Testis (tissue), 3 donors: ENCODE results near the gene FCF1. TPM values are rescaled to one million over a fixed set of nuclear protein-coding genes. Genes with fewer than 3 reads are reported as not detected.

Source experiments
- DNase-seq: peaks from one replicate; pipeline ENCODE4 v3.0.0-alpha.2; 2019
- H3K27ac ChIP-seq, 2 donors: fragments of 200-600 bp; sonication (generic); one replicate each; pipeline ENCODE4 v1.5.1; 2019
- H3K27me3 ChIP-seq: fragments of 200-600 bp; sonication (generic); one replicate; pipeline ENCODE4 v1.5.1; 2019
- H3K36me3 ChIP-seq: fragments of 200-600 bp; sonication (generic); one replicate; pipeline ENCODE4 v1.5.1; 2017; ENCODE audit warnings: low read depth; ENCODE audit errors: missing control alignments
- H3K4me1 ChIP-seq: fragments of 200-600 bp; sonication (generic); one replicate; pipeline ENCODE4 v1.5.1; 2019
- H3K4me3 ChIP-seq, 2 donors: fragments of 200-600 bp; sonication (generic); one replicate each; pipeline ENCODE4 v1.5.1; 2017 to 2019
- H3K9me3 ChIP-seq: fragments of 200-600 bp; sonication (generic); one replicate; pipeline ENCODE4 v1.5.1; 2017
- CTCF ChIP-seq, 3 experiments: fragments of 450-650 bp in 2 of 3; fragments of 200-600 bp in 1 of 3; sonication (generic) in 1 of 3; IDR thresholded peaks; one replicate each; pipeline ENCODE4 v1.5.1; 2016 to 2019; ENCODE audit warnings: antibody characterized with exemption in 3 of 3, mild to moderate bottlenecking in 2 of 3, moderate library complexity in 1 of 3
- POLR2A ChIP-seq: fragments of 450-650 bp; IDR thresholded peaks from one replicate; pipeline ENCODE4 v1.6.1; 2017; ENCODE audit warnings: antibody characterized with exemption, mild to moderate bottlenecking, moderate library complexity
- WGBS, 2 donors: methylation state at CpG; one replicate each; pipeline ENCODE4 v1.1.5; 2018; 5-methylcytosine and 5-hydroxymethylcytosine counted together
- intact Hi-C: fragments of 100-400 bp; cut with DNase I; formaldehyde crosslinking; loops from one replicate; pipeline ENCODE4 v1.15.1; 2023; ENCODE audit warnings: low total_unique reads
- polyA plus RNA-seq: library from polyadenylated mRNA; stranded (reverse); fragments of 350-450 nt; fragmentation: Illumina TruSeq; extraction: RNeasy Lipid Tissue Mini Kit (QIAGEN cat#74804); gene quantifications from one replicate; pipeline ENCODE4 v1.2.3, GENCODE V29; 2014; ENCODE audit warnings: low read depth, low replicate concordance; ENCODE audit not compliant: insufficient read depth
- small RNA-seq, 2 donors: library from RNA; depleted of rRNA; stranded (forward); fragments of <200 nt; gene quantifications; one replicate each; pipeline ENCODE3, GENCODE V24; 2016
- total RNA-seq, 2 donors: library from RNA; depleted of rRNA; stranded (reverse); fragments of >200 nt; gene quantifications; one replicate each; pipeline ENCODE4 v1.2.3, GENCODE V29; 2016

The FCF1 gene
- total and polyA plus RNA-seq, 3 donors from 2014 or later: 29.9 to 43.5 (median 30.9) TPM

- intact Hi-C loops: no loop called here
- no peaks in the 10 kb centered on the region for H3K9me3 ChIP-seq
- no peaks in the 10 kb centered on the region for H3K27me3 ChIP-seq
- H3K27ac ChIP-seq: no peak overlapping the region
- H3K36me3 ChIP-seq: no peaks in the 10 kb centered on the region
- peaks cover 9% of the 10 kb centered on the region for H3K4me1 ChIP-seq
- TF ChIP-seq POLR2A (no peak), CTCF (IDR thresholded peaks at IDR 0.05) (no peak)
- no peak overlapping the region for H3K4me3 ChIP-seq
- WGBS, 2 donors: 49 to 72% methylated on average over 5 of the region's 5 CpGs
- DNase-seq: no peak
Measured at GRCh38 chr14:74771399-74771798, 58.5 kb downstream of the FCF1 start.

DNA sequence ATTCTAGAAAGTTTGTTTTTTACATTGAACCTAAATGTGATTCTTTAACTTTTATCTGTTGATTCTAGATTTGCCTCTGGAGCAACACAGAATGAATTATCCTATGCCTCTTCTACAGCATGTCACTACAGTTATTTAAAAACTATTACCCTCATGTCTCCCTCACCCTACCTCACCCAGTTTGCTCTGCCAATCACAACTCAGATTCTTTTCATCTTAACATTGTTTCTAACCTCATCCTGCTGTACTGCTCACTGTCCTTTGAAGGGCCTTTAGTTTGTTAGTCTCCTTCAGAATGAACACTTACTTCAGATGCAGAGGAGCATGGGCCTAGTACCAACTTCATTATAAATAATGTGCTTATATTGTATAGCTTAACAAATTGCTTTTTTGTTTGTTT is 71.7 kb downstream of the FCF1 start:
- Histone ChIP-seq H3K27ac (no peak overlapping the region), H3K36me3 (no peaks in the 10 kb centered on the region), H3K27me3 (no peaks in the 10 kb centered on the region), H3K4me1 (no peaks in the 10 kb centered on the region), H3K9me3 (no peaks in the 10 kb centered on the region), H3K4me3 (no peak overlapping the region)
- intact Hi-C loops: no loop called here
- no peak for TF ChIP-seq CTCF (IDR thresholded peaks at IDR 0.05)
- TF ChIP-seq POLR2A: no peak
- no peak for DNase-seq

DNA sequence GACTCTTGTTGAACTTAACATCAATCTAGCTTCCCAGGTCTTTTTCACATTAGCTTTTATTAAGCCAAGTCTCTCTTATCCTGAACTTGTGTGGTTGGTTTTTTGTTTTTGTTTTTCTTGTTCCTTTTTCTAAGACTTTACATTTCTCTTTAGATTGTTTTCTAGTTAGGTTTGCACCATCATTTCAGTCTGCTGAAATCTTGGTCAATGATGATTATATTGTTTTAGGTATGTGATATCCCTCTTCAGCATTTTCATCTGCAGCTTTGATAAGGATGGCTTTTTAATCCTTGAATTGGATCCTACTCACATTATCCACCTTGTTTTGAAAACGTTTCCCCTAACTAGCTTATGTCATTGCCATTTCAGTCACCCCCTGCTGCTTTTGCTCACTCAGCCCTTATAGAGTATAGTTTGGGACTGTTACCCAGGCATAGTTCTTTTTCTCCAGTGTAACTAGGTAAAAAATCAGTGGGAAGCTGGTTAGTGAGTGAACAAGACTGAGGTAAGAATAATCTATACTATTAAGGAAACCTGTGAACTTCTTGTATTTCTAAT is 72.2 kb downstream of the FCF1 start:
- H3K27ac ChIP-seq: no peak overlapping the region
- H3K4me3 ChIP-seq: no peak overlapping the region
- H3K4me1 ChIP-seq: no peaks in the 10 kb centered on the region
- H3K27me3 ChIP-seq: no peaks in the 10 kb centered on the region
- no peaks in the 10 kb centered on the region for H3K36me3 ChIP-seq
- TF ChIP-seq POLR2A: no peak
- 56 to 57% methylated on average over 1 of the region's 1 CpG for WGBS, 2 donors
- H3K9me3 ChIP-seq: no peaks in the 10 kb centered on the region
- DNase-seq: no peak
- intact Hi-C loops: no loop called here

DNA sequence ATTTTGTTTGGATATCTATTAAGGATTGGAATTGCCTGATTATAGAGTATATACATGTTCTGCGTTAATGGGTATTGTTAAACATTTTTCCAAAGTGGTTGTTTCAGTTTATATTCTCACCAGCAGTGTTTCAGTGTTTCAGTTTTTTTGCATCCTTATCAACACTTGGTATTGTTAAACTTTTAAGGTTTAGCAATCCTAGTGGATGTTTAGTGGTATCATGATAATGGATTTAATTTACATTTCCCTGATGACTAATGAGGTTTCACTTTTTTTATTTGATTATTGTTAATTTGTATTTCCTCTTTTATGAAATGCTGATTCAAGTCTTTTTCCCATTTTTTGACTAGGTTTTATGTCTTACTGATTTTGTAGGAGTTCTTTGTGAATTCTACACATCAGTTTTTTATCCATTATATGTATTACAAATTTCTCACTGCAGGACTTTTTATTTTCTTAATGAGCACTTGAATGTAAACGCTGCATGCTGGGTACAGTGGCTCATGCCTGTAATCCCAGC is 73.9 kb downstream of the FCF1 start:
- intact Hi-C loops: no loop called here
- no peak overlapping the region for H3K27ac ChIP-seq
- no peak overlapping the region for H3K4me3 ChIP-seq
- no peak for TF ChIP-seq POLR2A
- no peak for TF ChIP-seq CTCF (IDR thresholded peaks at IDR 0.05)
- 86 to 91% methylated on average over 2 of the region's 2 CpGs for WGBS, 2 donors
- H3K27me3 ChIP-seq: no peaks in the 10 kb centered on the region
- H3K4me1 ChIP-seq: no peaks in the 10 kb centered on the region
- no peak for DNase-seq
- no peaks in the 10 kb centered on the region for H3K36me3 ChIP-seq
- H3K9me3 ChIP-seq: no peaks in the 10 kb centered on the region

Small RNAs within 50 kb of the gene (small RNA-seq; reads per million reads assigned to genes)
- gene RF00409: 0 reads per million in 2 donors

Other genes with a start within 250 kb of the FCF1 start
- 100 to 1,000 TPM; 393 to 628 TPM for gene NPC2, start 219.8 kb upstream of the FCF1 start, total RNA-seq
- 291 TPM for gene NPC2, start 219.8 kb upstream of the FCF1 start, polyA plus RNA-seq
- gene ISCA2, start 219.4 kb upstream of the FCF1 start, total RNA-seq: 10 to 100 TPM; 22.5 to 27.6 TPM
- gene ISCA2, start 219.4 kb upstream of the FCF1 start, polyA plus RNA-seq: 30.3 TPM
- 10 to 100 TPM; 19.6 to 45.3 TPM for gene LTBP2, start 100.9 kb upstream of the FCF1 start, total RNA-seq
- gene LTBP2, start 100.9 kb upstream of the FCF1 start, polyA plus RNA-seq: 23.3 TPM
- 10 to 100 TPM; 58.8 to 69.9 TPM for gene AREL1, start 64 bp upstream of the FCF1 start, total RNA-seq
- gene AREL1, start 64 bp upstream of the FCF1 start, polyA plus RNA-seq: 47.7 TPM
- gene YLPM1, start 50.2 kb downstream of the FCF1 start, total RNA-seq: 100 to 1,000 TPM in 1 of 2 donors, 10 to 100 TPM in 1; 99.9 to 124 TPM
- gene YLPM1, start 50.2 kb downstream of the FCF1 start, polyA plus RNA-seq: 83.2 TPM
- gene PROX2, start 163.0 kb downstream of the FCF1 start, total RNA-seq: under 1 TPM; 0.06 to 0.08 TPM
- gene PROX2, start 163.0 kb downstream of the FCF1 start, polyA plus RNA-seq: 0.08 TPM
- 10 to 100 TPM; 82.0 to 98.1 TPM for gene DLST, start 168.8 kb downstream of the FCF1 start, total RNA-seq
- gene DLST, start 168.8 kb downstream of the FCF1 start, polyA plus RNA-seq: 82.8 TPM
- 10 to 100 TPM; 22.5 to 22.9 TPM for gene RPS6KL1, start 210.1 kb downstream of the FCF1 start, total RNA-seq
- gene RPS6KL1, start 210.1 kb downstream of the FCF1 start, polyA plus RNA-seq: 41.8 TPM
- gene PGF, start 242.5 kb downstream of the FCF1 start, total RNA-seq: 10 to 100 TPM in 1 of 2 donors, 1 to 10 TPM in 1; 6.5 to 11.5 TPM
- gene PGF, start 242.5 kb downstream of the FCF1 start, polyA plus RNA-seq: 5.4 TPM